Loucy (cell line): Measurements from ENCODE around the gene GLDC.

Experiments used
- H2AFZ ChIP-seq: fragments of 200-600 bp; sonication (generic); 2 replicates; pipeline ENCODE4 v1.6.0; 2016; ENCODE audit warnings: antibody characterized with exemption, mild to moderate bottlenecking, low read length, moderate library complexity
- H3F3A ChIP-seq: fragments of 200-600 bp; 2 replicates; pipeline ENCODE4 v1.6.0; 2016; ENCODE audit warnings: antibody characterized with exemption, low read depth, mild to moderate bottlenecking
- H3K27me3 ChIP-seq: fragments of 200-600 bp; sonication (generic); 2 replicates; pipeline ENCODE4 v1.6.1; 2014; ENCODE audit warnings: low read length, mild to moderate bottlenecking; ENCODE audit not compliant: insufficient read depth, poor library complexity, severe bottlenecking
- H3K36me3 ChIP-seq: fragments of 200-600 bp; sonication (generic); 2 replicates; pipeline ENCODE4 v1.6.1; 2016; ENCODE audit warnings: low read length; ENCODE audit not compliant: insufficient read depth
- H3K4me1 ChIP-seq: fragments of 200-600 bp; sonication (generic); 2 replicates; pipeline ENCODE4 v1.5.1; 2014; ENCODE audit warnings: low read length, mild to moderate bottlenecking; ENCODE audit not compliant: insufficient read depth, poor library complexity, severe bottlenecking
- H3K4me2 ChIP-seq: fragments of 200-600 bp; sonication (generic); 2 replicates; pipeline ENCODE4 v1.6.0; 2014; ENCODE audit warnings: antibody characterized with exemption, low read length, low read depth, mild to moderate bottlenecking; ENCODE audit not compliant: poor library complexity, severe bottlenecking
- H3K4me3 ChIP-seq: fragments of 200-600 bp; sonication (generic); 2 replicates; pipeline ENCODE4 v1.5.1; 2014; ENCODE audit warnings: low read length, mild to moderate bottlenecking, mixed read lengths; ENCODE audit not compliant: poor library complexity, severe bottlenecking
- H3K79me2 ChIP-seq: fragments of 200-600 bp; sonication (generic); 2 replicates; pipeline ENCODE4 v1.6.1; 2014; ENCODE audit warnings: low read length; ENCODE audit not compliant: insufficient read depth
- H3K9ac ChIP-seq: fragments of 200-600 bp; sonication (generic); 2 replicates; pipeline ENCODE4 v1.6.0; 2014; ENCODE audit warnings: mild to moderate bottlenecking, low read depth, low read length, moderate library complexity; ENCODE audit not compliant: poor library complexity, severe bottlenecking
- H3K9me2 ChIP-seq: fragments of 200-600 bp; sonication (generic); replicated peaks from 2 replicates; pipeline ENCODE4 v1.6.1; 2016; ENCODE audit warnings: low read depth, low read length, mixed read lengths
- H3K9me3 ChIP-seq: fragments of 200-600 bp; sonication (generic); 2 replicates; pipeline ENCODE4 v1.6.1; 2014; ENCODE audit warnings: mild to moderate bottlenecking, antibody characterized with exemption, low read length, low read depth; ENCODE audit not compliant: insufficient read depth
- H4K20me1 ChIP-seq: fragments of 200-600 bp; sonication (generic); 2 replicates; pipeline ENCODE4 v1.6.0; 2014; ENCODE audit warnings: antibody characterized with exemption, low read length, mild to moderate bottlenecking; ENCODE audit not compliant: insufficient read depth, poor library complexity, severe bottlenecking
- CTCF ChIP-seq: fragments of 200-600 bp; sonication (generic); conservative IDR thresholded peaks from 2 replicates; pipeline ENCODE4 v1.5.1; 2014; ENCODE audit warnings: mild to moderate bottlenecking, antibody characterized with exemption, low read length
- EZH2phosphoT487 ChIP-seq: fragments of 200-600 bp; IDR thresholded peaks from 2 replicates; pipeline ENCODE4 v1.6.1; 2018; ENCODE audit warnings: antibody characterized with exemption, mild to moderate bottlenecking, moderate library complexity, borderline replicate concordance

The GLDC gene

DNA sequence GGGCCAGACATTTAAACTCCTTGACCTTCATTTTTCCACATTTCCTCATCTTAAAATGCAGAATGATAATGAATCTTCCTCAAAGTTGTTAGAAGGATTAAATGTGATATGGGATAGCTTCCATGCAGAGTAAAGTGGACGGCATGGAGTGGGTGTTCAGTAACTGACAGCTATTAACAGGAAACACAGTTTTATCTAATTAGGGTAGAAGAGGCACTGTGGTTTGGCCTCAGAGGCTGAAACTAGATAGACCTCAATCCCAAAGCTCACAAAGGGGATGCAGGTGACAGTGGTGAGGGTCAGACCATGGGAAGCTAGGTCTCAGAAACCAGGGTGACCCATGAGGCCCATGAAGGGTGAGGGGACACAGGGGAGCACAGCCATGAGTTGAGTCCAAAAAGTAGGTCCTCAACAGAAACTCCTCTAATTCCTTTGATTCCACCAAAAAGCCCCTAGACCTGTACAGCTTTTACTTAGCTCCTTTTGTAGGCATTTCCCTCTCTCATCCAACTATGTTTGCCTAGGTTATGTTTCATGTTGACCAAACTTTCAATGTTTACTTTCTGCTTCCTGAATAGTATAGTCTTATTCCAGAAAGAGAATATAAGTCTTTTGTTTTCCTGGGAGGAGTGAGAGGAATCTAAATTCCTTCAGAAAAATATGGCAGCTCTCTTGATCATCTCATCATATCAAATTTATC, 27.9 kb upstream of the GLDC start:
- TF ChIP-seq CTCF (no peak), EZH2phosphoT487 (no peak)
- H3K27me3 ChIP-seq, result no peaks in the 10 kb centered on the region
- H3K9ac ChIP-seq, result no peak overlapping the region
- no peak overlapping the region for H3K4me3 ChIP-seq
- no peaks in the 10 kb centered on the region for H3K79me2 ChIP-seq
- H4K20me1 ChIP-seq, result no peaks in the 10 kb centered on the region
- no peaks in the 10 kb centered on the region for H3F3A ChIP-seq
- peaks cover 8% of the 10 kb centered on the region for H3K4me1 ChIP-seq
- H3K4me2 ChIP-seq, result peak overlapping the region; percentile 17
- H3K36me3 ChIP-seq, result no peaks in the 10 kb centered on the region
- H3K9me2 ChIP-seq, result no peaks in the 10 kb centered on the region
- peak overlapping the region; percentile 34; the same call in 1 of the 2 replicates for H2AFZ ChIP-seq
- no peaks in the 10 kb centered on the region for H3K9me3 ChIP-seq

GRCh38 chr9:6672118-6672517, 26.6 kb upstream of the GLDC start:
- Histone ChIP-seq H3K4me1 (peaks cover 8% of the 10 kb centered on the region), H3K36me3 (no peaks in the 10 kb centered on the region)

GRCh38 chr9:6671416-6671815, 25.9 kb upstream of the GLDC start:
- Histone ChIP-seq H3K4me1 (peaks cover 8% of the 10 kb centered on the region), H3K4me2 (no peak overlapping the region), H4K20me1 (no peaks in the 10 kb centered on the region), H2AFZ (no peak overlapping the region), H3F3A (no peaks in the 10 kb centered on the region), H3K79me2 (no peaks in the 10 kb centered on the region), H3K9ac (no peak overlapping the region), H3K4me3 (no peak overlapping the region), H3K36me3 (no peaks in the 10 kb centered on the region), H3K9me3 (no peaks in the 10 kb centered on the region), H3K9me2 (no peaks in the 10 kb centered on the region), H3K27me3 (no peaks in the 10 kb centered on the region)
- TF ChIP-seq CTCF, result no peak
- TF ChIP-seq EZH2phosphoT487, result no peak

More at GRCh38 chr9:6672118-6672517, 26.6 kb upstream of the GLDC start:
- Histone ChIP-seq H3K79me2 (no peaks in the 10 kb centered on the region), H3K4me3 (no peak overlapping the region), H4K20me1 (no peaks in the 10 kb centered on the region), H2AFZ (no peak overlapping the region), H3K9me2 (no peaks in the 10 kb centered on the region), H3K4me2 (no peak overlapping the region), H3K9ac (no peak overlapping the region), H3K27me3 (no peaks in the 10 kb centered on the region), H3F3A (no peaks in the 10 kb centered on the region), H3K9me3 (no peaks in the 10 kb centered on the region)
- no peak for TF ChIP-seq CTCF
- no peak for TF ChIP-seq EZH2phosphoT487
